Measurements from ENCODE around the gene TMEM250.

The TMEM250 gene

DNA sequence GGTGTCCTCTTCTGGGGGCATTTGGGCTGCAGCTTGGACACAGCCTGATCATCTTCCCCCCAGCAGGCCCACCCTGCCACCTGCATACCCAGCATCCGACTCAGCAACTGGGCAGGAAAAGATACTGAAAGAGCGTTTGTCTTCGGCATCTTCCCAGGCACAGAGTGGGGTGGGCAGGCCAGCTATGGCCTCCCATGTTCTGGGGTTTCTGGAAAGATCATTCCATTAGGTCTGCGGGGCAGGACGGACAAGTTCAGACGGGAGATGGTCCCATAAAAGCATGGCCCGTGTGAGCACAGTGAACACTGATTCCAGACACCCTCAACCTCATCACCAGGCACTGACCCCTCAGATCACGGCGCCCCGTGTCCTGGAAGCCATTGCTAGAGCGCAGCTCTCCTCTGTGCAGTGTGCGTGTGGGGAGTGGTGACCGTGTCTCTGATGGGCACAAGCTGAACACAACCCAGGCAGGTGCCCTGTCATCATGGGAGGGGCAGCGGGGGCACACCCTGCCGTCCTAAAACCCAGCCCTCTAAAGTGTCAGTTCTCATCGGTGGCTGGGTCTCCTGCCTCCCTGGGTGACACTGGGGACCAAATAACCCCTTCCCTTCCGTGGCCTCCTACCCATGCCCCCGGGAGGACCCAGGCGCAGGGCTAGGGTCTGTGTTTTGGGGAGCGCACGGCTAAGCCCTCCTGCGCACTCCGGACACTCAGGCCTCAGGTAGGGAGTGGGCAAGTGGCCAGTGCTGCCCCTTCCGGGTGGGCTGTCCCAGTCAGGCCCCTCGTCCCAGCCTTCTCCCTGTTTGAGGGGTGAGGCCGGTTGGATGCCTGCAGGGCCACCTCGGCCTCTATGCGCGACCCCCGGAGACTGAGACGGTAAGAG, 13.2 kb upstream of the TMEM250 start:
- TF ChIP-seq Cebpa-rat (IDR thresholded peaks at IDR 0.05) = no peak
- H4K20me1 ChIP-seq = peaks cover 0 to 39% (median 0%) of the 10 kb centered on the region in 11 experiments; a peak in 5 of 22 replicates
- 0 out of 20 replicates have a peak overlapping the region, but pooled peaks of 1 of the 10 experiments have one; percentile 40 for H3K4me3 ChIP-seq
- H3K9me3 ChIP-seq (replicated peaks in 1 of 11) = no peaks in the 10 kb centered on the region
- H3K27me3 ChIP-seq = peaks cover 33 to 60% (median 47%) of the 10 kb centered on the region in 11 experiments
- H3K4me2 ChIP-seq = peak overlapping the region; percentile 58 to 90 (median 74); a peak in 14 of 22 replicates
- H3K4me1 ChIP-seq = peaks cover 3 to 23% (median 16%) of the 10 kb centered on the region in 10 experiments; a peak in 18 of 20 replicates
- no peak overlapping the region for H3K9ac ChIP-seq
- no peak overlapping the region for H3K27ac ChIP-seq
- H3K36me3 ChIP-seq = no peaks in the 10 kb centered on the region

DNA sequence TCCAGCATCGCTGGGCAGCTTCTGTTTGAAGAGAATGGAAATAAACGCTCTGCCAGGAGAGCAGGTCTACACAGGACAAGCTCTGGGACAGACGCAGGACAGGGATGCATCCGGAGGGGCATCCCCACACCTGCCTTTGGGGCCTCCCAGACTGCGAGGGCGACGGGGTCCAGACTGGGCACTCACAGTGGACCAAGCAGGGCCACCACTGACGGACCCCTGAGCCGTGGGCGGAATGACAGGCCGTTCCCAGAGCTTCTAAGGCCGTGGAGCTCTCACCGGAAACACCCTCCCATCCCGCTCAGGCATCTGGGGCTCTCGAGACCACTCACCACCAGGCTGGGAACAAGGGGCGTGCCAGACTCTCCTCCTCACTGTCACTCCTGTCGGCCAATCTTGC, 10.5 kb upstream of the TMEM250 start:
- no peak for TF ChIP-seq Cebpa-rat (IDR thresholded peaks at IDR 0.05)
- H3K4me3 ChIP-seq = no peak overlapping the region
- H3K36me3 ChIP-seq = no peaks in the 10 kb centered on the region
- no peak overlapping the region for H3K27ac ChIP-seq
- peaks cover 0 to 11% (median 0%) of the 10 kb centered on the region in 11 experiments; a peak in 4 of 22 replicates for H3K9me3 ChIP-seq (replicated peaks in 1 of 11)
- peaks cover 3 to 21% (median 15%) of the 10 kb centered on the region in 10 experiments; a peak in 18 of 20 replicates for H3K4me1 ChIP-seq
- no peak overlapping the region for H3K4me2 ChIP-seq
- H3K27me3 ChIP-seq = peaks cover 26 to 43% (median 31%) of the 10 kb centered on the region in 11 experiments
- H3K9ac ChIP-seq = no peak overlapping the region
- peaks cover 0 to 17% (median 0%) of the 10 kb centered on the region in 11 experiments; a peak in 4 of 22 replicates for H4K20me1 ChIP-seq

DNA sequence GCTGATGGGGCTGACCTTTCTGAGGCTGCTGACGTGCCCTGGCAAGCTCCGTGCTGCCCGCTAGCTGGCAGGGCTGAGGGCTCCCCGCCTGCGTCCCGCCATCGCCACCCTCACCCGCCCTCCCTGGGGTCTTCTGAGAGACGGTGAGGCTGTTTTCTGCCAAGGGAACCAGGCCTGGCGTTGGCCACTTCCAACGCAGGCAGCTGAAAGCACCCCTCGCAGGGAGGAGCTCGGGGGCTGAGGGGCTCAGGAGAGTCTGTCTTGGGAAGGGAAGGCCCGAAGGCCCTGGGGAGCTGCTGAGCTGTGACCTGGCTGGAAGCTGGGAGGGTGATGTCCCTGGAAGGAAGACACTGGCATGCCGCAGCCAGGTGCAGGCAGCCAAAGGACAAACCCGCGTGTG, 9.8 kb upstream of the TMEM250 start:
- no peak for TF ChIP-seq Cebpa-rat (IDR thresholded peaks at IDR 0.05)
- Histone ChIP-seq H3K4me1 (peaks cover 0 to 13% (median 9%) of the 10 kb centered on the region in 10 experiments; a peak in 17 of 20 replicates), H3K4me3 (no peak overlapping the region), H3K9ac (no peak overlapping the region), H3K9me3 (replicated peaks in 1 of 11) (peaks cover 0 to 11% (median 0%) of the 10 kb centered on the region in 11 experiments; a peak in 4 of 22 replicates), H3K4me2 (no peak overlapping the region), H3K27me3 (peaks cover 18 to 35% (median 24%) of the 10 kb centered on the region in 11 experiments), H3K36me3 (no peaks in the 10 kb centered on the region), H4K20me1 (peaks cover 0 to 13% (median 0%) of the 10 kb centered on the region in 11 experiments; a peak in 3 of 22 replicates), H3K27ac (no peak overlapping the region)

DNA sequence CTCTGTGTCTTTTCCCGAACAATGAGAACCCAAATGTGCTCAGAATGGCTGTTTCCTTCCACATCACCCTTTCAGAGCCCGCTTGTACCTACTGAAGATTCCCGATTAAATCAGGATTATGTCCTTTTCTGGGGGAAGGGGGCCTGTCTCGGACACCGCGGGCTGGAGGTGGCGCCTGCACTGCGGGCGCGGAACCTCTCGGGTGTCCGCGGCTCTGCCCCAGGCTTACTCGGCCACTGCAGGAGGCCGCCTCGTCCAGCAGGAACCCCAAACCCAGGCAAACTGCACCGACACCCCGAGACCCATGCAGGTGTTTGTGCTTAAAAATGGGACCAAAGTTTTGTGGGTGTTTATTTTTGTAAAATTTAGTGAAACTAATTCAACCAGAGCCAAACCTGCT, 8.6 kb upstream of the TMEM250 start:
- Histone ChIP-seq H3K4me1 (peaks cover 0 to 15% (median 9%) of the 10 kb centered on the region in 10 experiments; a peak in 11 of 20 replicates), H3K36me3 (no peaks in the 10 kb centered on the region), H3K9me3 (replicated peaks in 1 of 11) (peaks cover 0 to 11% (median 0%) of the 10 kb centered on the region in 11 experiments; a peak in 4 of 22 replicates), H3K9ac (no peak overlapping the region), H3K27ac (no peak overlapping the region), H3K27me3 (peaks cover 10 to 26% (median 15%) of the 10 kb centered on the region in 11 experiments), H3K4me2 (no peak overlapping the region), H4K20me1 (peaks cover 0 to 9% (median 0%) of the 10 kb centered on the region in 11 experiments; a peak in 3 of 22 replicates), H3K4me3 (no peak overlapping the region)
- TF ChIP-seq Cebpa-rat (IDR thresholded peaks at IDR 0.05) = no peak

DNA sequence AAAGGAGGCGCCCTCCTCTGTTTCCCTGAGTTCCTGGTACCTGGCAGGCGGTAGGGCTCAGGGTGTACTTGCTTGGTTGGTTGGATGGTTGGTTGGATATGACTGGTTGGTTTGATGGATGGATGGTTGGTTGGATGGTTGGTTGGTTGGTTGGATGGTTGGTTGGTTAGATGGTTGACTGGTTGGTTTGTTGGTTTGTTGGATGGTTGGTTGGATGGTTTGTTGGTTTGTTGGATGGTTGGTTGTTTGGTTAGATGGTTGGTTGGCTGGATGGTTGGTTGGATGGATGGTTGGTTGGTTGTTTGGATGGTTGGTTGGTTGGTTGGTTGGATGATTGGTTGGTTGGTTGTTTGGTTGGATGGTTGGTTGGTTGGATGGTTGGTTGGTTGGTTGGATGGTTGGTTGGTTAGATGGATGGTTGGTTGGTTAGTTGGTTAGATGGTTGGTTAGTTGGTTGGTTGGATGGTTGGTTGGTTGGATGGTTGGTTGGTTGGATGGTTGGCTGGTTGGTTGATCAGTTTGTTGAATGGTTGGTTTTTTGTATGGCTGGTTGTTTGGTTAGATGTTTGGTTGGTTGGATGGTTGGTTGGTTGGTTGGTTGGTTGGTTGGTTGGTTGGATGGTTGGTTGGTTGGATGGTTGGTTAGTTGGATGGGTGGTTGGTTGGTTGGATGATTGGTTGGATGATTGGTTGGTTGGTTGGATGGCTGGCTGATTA, 6.5 kb upstream of the TMEM250 start:
- H3K36me3 ChIP-seq = no peaks in the 10 kb centered on the region
- no peak overlapping the region for H3K4me3 ChIP-seq
- no peak overlapping the region for H3K27ac ChIP-seq
- H3K4me1 ChIP-seq = peaks cover 10 to 28% (median 19%) of the 10 kb centered on the region in 10 experiments
- peaks cover 0 to 8% (median 4%) of the 10 kb centered on the region in 11 experiments; a peak in 8 of 22 replicates for H3K27me3 ChIP-seq
- no peak overlapping the region for H3K4me2 ChIP-seq
- H3K9ac ChIP-seq = no peak overlapping the region
- H4K20me1 ChIP-seq = 0 out of 22 replicates have a peak, but pooled peaks cover 0 to 4% (median 0%) of the 10 kb centered on the region in 11 experiments
- peaks cover 0 to 11% (median 0%) of the 10 kb centered on the region in 11 experiments; a peak in 4 of 22 replicates for H3K9me3 ChIP-seq (replicated peaks in 1 of 11)
- TF ChIP-seq Cebpa-rat (IDR thresholded peaks at IDR 0.05) = no peak

DNA sequence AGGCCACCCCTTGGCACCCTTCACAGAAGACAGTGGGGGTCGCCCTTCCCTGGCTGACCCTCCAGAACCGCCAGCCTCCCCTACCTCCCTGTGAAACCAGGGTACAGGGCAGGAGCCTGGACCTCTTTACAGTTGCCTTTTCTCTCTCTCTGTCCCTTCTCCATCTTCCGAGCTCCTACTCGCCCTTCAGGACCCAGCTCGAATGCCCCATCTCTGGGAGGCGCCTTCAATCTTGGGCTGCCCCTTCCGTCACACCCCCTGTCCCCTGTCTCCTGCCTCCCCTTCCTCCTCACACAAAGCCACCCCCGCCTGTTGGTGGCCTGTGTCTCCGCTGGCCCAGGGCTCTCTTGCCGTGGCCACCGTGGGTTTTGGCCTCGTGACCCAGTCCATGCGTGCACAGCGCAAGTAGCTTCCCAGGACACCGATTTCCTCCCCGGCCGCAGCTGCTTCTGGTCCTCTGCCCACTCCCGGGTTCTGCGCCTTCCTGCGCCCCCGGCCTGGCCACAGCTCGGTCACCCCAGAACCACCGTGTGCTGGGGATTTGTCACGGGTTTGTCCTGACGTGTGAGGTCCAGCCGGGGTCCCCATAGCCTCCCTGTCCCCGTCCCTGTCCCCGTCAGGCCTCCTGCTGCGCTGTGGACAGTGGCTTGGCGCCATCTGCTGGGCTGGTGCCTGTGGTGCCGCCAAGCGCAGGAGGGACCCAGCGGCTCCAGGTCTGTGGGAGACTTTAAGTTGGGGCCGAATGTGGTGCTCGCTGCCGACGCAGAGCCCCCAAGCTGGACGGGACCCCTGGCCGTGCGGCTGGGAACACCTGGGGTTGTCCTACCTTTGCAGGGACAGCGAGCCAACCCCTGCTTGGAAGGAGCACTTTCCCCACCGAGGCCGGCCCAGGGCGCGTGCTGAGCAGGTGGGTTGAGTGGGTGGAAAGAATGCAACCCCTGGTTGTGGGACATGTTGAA, 4.0 kb upstream of the TMEM250 start:
- H3K27ac ChIP-seq = no peak overlapping the region
- no peak overlapping the region for H3K4me3 ChIP-seq
- no peak for TF ChIP-seq Cebpa-rat (IDR thresholded peaks at IDR 0.05)
- peak overlapping the region in 3 of 11 experiments; percentile 1 to 43 (median 38); a peak in 4 of 22 replicates for H3K9ac ChIP-seq
- H4K20me1 ChIP-seq = 0 out of 22 replicates have a peak, but pooled peaks cover 0 to 4% (median 0%) of the 10 kb centered on the region in 11 experiments
- H3K4me2 ChIP-seq = peak overlapping the region in 8 of 11 experiments; percentile 28 to 84 (median 53); a peak in 13 of 22 replicates
- H3K4me1 ChIP-seq = peaks cover 19 to 37% (median 29%) of the 10 kb centered on the region in 10 experiments
- H3K9me3 ChIP-seq (replicated peaks in 1 of 11) = peaks cover 0 to 11% (median 0%) of the 10 kb centered on the region in 11 experiments; a peak in 4 of 22 replicates
- H3K27me3 ChIP-seq = peaks cover 0 to 7% (median 0%) of the 10 kb centered on the region in 11 experiments; a peak in 1 of 22 replicates
- no peaks in the 10 kb centered on the region for H3K36me3 ChIP-seq

DNA sequence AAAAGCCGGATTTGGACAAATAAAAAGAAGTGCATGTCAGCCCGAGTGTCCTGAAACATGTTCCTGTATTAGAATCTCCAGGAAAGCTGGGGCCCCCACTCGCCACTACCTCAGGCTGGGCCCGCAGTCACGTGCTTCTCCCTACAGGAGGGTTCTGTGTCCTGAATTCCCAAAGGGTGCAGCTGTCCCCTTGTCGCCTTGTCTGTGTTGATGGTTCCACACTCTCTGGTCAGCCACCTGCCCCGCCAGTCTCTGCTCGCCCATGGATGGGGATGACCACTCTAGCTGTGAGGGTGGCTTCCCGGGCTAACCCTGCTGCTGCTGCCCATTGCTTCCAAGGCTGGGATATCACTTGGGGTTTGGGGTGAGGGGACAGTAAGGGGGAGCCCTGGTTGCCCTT, 3.1 kb upstream of the TMEM250 start:
- Histone ChIP-seq H3K36me3 (peaks cover 0 to 6% (median 3%) of the 10 kb centered on the region in 11 experiments; a peak in 16 of 22 replicates), H3K4me2 (no peak overlapping the region), H3K4me1 (peaks cover 26 to 47% (median 38%) of the 10 kb centered on the region in 10 experiments), H4K20me1 (peaks cover 0 to 7% (median 0%) of the 10 kb centered on the region in 11 experiments; a peak in 3 of 22 replicates), H3K9me3 (replicated peaks in 1 of 11) (peaks cover 0 to 11% (median 0%) of the 10 kb centered on the region in 11 experiments; a peak in 4 of 22 replicates), H3K27ac (no peak overlapping the region), H3K9ac (peak overlapping the region in 2 of 11 experiments; percentile 4 to 7; a peak in 1 of 22 replicates), H3K4me3 (no peak overlapping the region), H3K27me3 (peaks cover 0 to 7% (median 0%) of the 10 kb centered on the region in 11 experiments; a peak in 1 of 22 replicates)
- no peak for TF ChIP-seq Cebpa-rat (IDR thresholded peaks at IDR 0.05)
